ENCODE measurements around the gene NEMF. TPM values are rescaled to one million over a fixed set of nuclear protein-coding genes. Genes with fewer than 3 reads are reported as not detected.
A peak's percentile ranks its signal among the peaks of the same experiment; 100 is the strongest.

Gene NEMF
- total RNA-seq, 1 experiment from 2014 or later = 57.7 TPM

DNA sequence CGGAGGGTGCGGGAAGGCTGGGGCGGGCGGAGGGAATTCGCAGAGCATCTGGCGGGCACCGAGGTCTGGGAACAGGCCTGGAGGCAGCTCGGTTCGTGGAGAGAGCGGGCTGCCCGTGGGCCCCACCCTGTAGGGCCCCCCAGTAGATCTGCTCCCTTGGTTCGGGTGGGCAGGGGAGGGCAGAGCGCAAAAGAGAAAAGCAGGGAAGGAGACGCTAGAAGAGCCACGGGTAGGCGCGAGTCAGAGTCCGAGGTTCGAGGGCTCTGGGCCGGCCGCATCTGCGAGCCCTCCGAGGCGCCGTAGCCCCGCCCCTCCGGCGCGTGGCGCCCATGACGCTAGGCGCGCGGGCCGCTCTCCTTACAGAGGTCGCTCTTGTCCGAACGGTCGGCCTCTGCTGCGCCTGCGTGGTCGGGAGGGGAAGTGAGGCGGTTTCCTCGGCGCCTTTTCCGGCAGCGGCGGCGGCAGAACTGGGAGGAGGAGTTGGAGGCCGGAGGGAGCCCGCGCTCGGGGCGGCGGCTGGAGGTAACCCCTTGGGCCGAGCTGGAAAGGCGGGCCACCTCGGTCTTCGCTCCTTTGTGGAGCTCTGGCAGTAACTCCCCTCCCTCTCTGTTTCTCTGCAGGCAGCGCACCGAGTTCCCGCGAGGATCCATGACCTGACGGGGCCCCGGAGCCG, 40.2 kb upstream of the NEMF start, which contains the start of gene ARF6 (continued):
- TF ChIP-seq, protein P1, sequence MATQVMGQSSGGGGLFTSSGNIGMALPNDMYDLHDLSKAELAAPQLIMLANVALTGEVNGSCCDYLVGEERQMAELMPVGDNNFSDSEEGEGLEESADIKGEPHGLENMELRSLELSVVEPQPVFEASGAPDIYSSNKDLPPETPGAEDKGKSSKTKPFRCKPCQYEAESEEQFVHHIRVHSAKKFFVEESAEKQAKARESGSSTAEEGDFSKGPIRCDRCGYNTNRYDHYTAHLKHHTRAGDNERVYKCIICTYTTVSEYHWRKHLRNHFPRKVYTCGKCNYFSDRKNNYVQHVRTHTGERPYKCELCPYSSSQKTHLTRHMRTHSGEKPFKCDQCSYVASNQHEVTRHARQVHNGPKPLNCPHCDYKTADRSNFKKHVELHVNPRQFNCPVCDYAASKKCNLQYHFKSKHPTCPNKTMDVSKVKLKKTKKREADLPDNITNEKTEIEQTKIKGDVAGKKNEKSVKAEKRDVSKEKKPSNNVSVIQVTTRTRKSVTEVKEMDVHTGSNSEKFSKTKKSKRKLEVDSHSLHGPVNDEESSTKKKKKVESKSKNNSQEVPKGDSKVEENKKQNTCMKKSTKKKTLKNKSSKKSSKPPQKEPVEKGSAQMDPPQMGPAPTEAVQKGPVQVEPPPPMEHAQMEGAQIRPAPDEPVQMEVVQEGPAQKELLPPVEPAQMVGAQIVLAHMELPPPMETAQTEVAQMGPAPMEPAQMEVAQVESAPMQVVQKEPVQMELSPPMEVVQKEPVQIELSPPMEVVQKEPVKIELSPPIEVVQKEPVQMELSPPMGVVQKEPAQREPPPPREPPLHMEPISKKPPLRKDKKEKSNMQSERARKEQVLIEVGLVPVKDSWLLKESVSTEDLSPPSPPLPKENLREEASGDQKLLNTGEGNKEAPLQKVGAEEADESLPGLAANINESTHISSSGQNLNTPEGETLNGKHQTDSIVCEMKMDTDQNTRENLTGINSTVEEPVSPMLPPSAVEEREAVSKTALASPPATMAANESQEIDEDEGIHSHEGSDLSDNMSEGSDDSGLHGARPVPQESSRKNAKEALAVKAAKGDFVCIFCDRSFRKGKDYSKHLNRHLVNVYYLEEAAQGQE (IDR thresholded peaks at IDR 0.05; ENCODE audit: low read depth) = no peak
- 0 out of 2 replicates have a peak, but pooled peaks have one; percentile 22 for TF ChIP-seq EGR1 (IDR thresholded peaks at IDR 0.05; ENCODE audit: low read depth)

- Histone ChIP-seq H3K27ac (ENCODE audit: low read depth, low read length) (peak overlapping the region; percentile 99), H3K9me3 (ENCODE audit: control insufficient read depth in 1 of 2, insufficient read depth in 1 of 2, low read depth in 1 of 2, low read length in 2 of 2) (no peaks in the 10 kb centered on the region), H3K4me1 (ENCODE audit: control insufficient read depth in 1 of 2, insufficient read depth in 2 of 2, low read length in 2 of 2) (peaks cover 23 to 46% of the 10 kb centered on the region in 2 experiments), H3K79me2 (ENCODE audit: insufficient read depth, low read length) (peaks cover 48% of the 10 kb centered on the region), H3K27me3 (ENCODE audit: insufficient read depth, low read length) (no peaks in the 10 kb centered on the region), H4K20me1 (ENCODE audit: insufficient read depth) (peaks cover 18% of the 10 kb centered on the region; the same call in 1 of the 2 replicates), H3K9me2 (ENCODE audit: insufficient read depth) (no peaks in the 10 kb centered on the region), H2AFZ (ENCODE audit: low read depth, low read length, poor library complexity, severe bottlenecking) (no peak overlapping the region), H3K36me3 (ENCODE audit: control insufficient read depth in 1 of 2, insufficient read depth in 2 of 2, low read length in 2 of 2) (peaks cover 21 to 30% of the 10 kb centered on the region in 2 experiments), H3K4me3 (replicated peaks in 1 of 2; ENCODE audit: low read depth in 1 of 2, low read length in 2 of 2) (peak overlapping the region; percentile 72 to 94), H3K9ac (ENCODE audit: low read length) (peak overlapping the region; percentile 99), H3K4me2 (ENCODE audit: low read length) (peak overlapping the region; percentile 78)
- DNase-seq (ENCODE audit: low read depth, low spot score) (no peak), ATAC-seq (peak; percentile 42)
- TF ChIP-seq SRF (IDR thresholded peaks at IDR 0.05; ENCODE audit: low read depth) = no peak
- no peak for TF ChIP-seq SP1 (IDR thresholded peaks at IDR 0.05; ENCODE audit: low read depth)
- TF ChIP-seq YY1 (IDR thresholded peaks at IDR 0.05; ENCODE audit: extremely low read depth, insufficient replicate concordance, low read depth, low read length) = no peak
- TF ChIP-seq ZNF274 (IDR thresholded peaks at IDR 0.05; ENCODE audit: low read depth, low read length) = no peak
- no peak for TF ChIP-seq CEBPB (IDR thresholded peaks at IDR 0.05; ENCODE audit: low read depth)
- no peak for TF ChIP-seq ATF3 (IDR thresholded peaks at IDR 0.05)
- no peak for TF ChIP-seq POLR2AphosphoS5 (IDR thresholded peaks at IDR 0.05; ENCODE audit: low read depth, low read length)
- no peak for TF ChIP-seq RAD21 (IDR thresholded peaks at IDR 0.05; ENCODE audit: low read depth)
- TF ChIP-seq MAX (IDR thresholded peaks at IDR 0.05) = peak; percentile 71; the same call in 1 of the 2 replicates
- no peak for TF ChIP-seq ZFX (IDR thresholded peaks at IDR 0.05)
- TF ChIP-seq FOSL1 (IDR thresholded peaks at IDR 0.05; ENCODE audit: low read depth) = no peak
- TF ChIP-seq, protein P2, sequence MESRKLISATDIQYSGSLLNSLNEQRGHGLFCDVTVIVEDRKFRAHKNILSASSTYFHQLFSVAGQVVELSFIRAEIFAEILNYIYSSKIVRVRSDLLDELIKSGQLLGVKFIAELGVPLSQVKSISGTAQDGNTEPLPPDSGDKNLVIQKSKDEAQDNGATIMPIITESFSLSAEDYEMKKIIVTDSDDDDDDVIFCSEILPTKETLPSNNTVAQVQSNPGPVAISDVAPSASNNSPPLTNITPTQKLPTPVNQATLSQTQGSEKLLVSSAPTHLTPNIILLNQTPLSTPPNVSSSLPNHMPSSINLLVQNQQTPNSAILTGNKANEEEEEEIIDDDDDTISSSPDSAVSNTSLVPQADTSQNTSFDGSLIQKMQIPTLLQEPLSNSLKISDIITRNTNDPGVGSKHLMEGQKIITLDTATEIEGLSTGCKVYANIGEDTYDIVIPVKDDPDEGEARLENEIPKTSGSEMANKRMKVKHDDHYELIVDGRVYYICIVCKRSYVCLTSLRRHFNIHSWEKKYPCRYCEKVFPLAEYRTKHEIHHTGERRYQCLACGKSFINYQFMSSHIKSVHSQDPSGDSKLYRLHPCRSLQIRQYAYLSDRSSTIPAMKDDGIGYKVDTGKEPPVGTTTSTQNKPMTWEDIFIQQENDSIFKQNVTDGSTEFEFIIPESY (IDR thresholded peaks at IDR 0.05; ENCODE audit: extremely low read depth, insufficient replicate concordance, low read length) = no peak
- TF ChIP-seq EGR1 (IDR thresholded peaks at IDR 0.05; ENCODE audit: low read depth) = peak; percentile 25; the same call in 1 of the 2 replicates
- TF ChIP-seq EZH2phosphoT487 (IDR thresholded peaks at IDR 0.05; ENCODE audit: borderline replicate concordance) = no peak
- POLR2A ChIA-PET = interaction anchor here (0.7 to 2.5 kb wide), 9 partner anchors 12 to 1052 kb away, joined by 3 to 12 read pairs (median 3); partner anchors contain the start of genes PYGL and VCPKMT
- CTCF ChIA-PET = interaction anchor here (0.6 to 1.4 kb wide), 3 partner anchors 11 to 29 kb away, joined by 3 to 9 read pairs (median 3); no protein-coding TSS in a partner anchor
- BruUV-seq (replicated peaks) = TSS peak; percentile 91
- intact Hi-C loops (cut with micrococcal nuclease) = loop anchor here (1.0 to 5.0 kb wide), 2 partner anchors 12 to 110 kb away; no protein-coding TSS in a partner anchor
- RAD21 ChIA-PET (ENCODE audit: low non-redundant PET in 1 of 2, low total read pairs in 2 of 2, uncharacterized antibody in 2 of 2, unreplicated experiment in 2 of 2) = interaction anchor here in 1 of 2 experiments (0.7 kb wide), 1 partner anchor 83 kb away, joined by 4 read pairs; no protein-coding TSS in a partner anchor
Observed at GRCh38 chr14:49892301-49892635, 39.7 kb upstream of the NEMF start.
